ENCODE data around the gene LRRC45. TPM values are rescaled to one million over a fixed set of nuclear protein-coding genes. Genes with fewer than 3 reads are reported as not detected.

LRRC45 gene
- total and polyA plus RNA-seq, 2 donors (not counting 1 experiment from before 2014, with no cell fraction given): 2.3 to 9.9 TPM

- no peaks in the 10 kb centered on the region for H3K4me1 ChIP-seq (ENCODE audit: control insufficient read depth, extremely low read depth, insufficient read depth, low read length)
- no peaks in the 10 kb centered on the region for H3K9me3 ChIP-seq (ENCODE audit: control insufficient read depth, insufficient read depth, low read depth, low read length)
- peaks cover 1% of the 10 kb centered on the region for H3K36me3 ChIP-seq (ENCODE audit: control insufficient read depth, insufficient read depth, low read length)
- no peaks in the 10 kb centered on the region for H3K27me3 ChIP-seq (ENCODE audit: control insufficient read depth, insufficient read depth, low read length)
- H2AFZ ChIP-seq (ENCODE audit: low read length): peak within 1 kb of the TSS; percentile 85
- no peaks in the 10 kb centered on the region for H3K79me2 ChIP-seq (ENCODE audit: control insufficient read depth, insufficient read depth, low read length)
- peak within 1 kb of the TSS; percentile 70 to 88 (median 78) for H3K4me3 ChIP-seq (replicated peaks in 1 of 4; ENCODE audit: control extremely low read depth in 1 of 4, insufficient read depth in 1 of 4, low read depth in 3 of 4, low read length in 4 of 4)
- DNase-seq (ENCODE audit: low read depth in 2 of 2): peak; percentile 85 to 91
- H3K9ac ChIP-seq (ENCODE audit: insufficient read depth, low read length): peak within 1 kb of the TSS; percentile 96
- peak within 1 kb of the TSS; percentile 97 for H3K4me2 ChIP-seq (ENCODE audit: extremely low read depth, insufficient read depth, low read length)
- peak within 1 kb of the TSS; percentile 85 for H3K27ac ChIP-seq (ENCODE audit: insufficient read depth, low read length)
- no peaks in the 10 kb centered on the region for H4K20me1 ChIP-seq (ENCODE audit: control insufficient read depth, extremely low read depth, insufficient read depth, low read length)
- no peak for TF ChIP-seq CTCF (conservative IDR thresholded peaks at IDR 0.05 in 1 of 2, IDR thresholded peaks at IDR 0.05 in 1 of 2; ENCODE audit: low read depth in 1 of 2, low read length in 2 of 2)
- no peak for TF ChIP-seq EZH2 (IDR thresholded peaks at IDR 0.05; ENCODE audit: low read length, missing control alignments)
These were observed 45.8 kb upstream of the LRRC45 start, which contains the start of gene ASPSCR1 for GRCh38 chr17:81977211-81977808. Gene ASPSCR1 (plus strand): TSS chr17:81977629. CDS start chr17:81977647, 18 bp downstream.

GRCh38 chr17:81978524-81979298, 44.4 kb upstream of the LRRC45 start:
- Histone ChIP-seq H3K4me3 (replicated peaks in 1 of 4; ENCODE audit: control extremely low read depth in 1 of 4, insufficient read depth in 1 of 4, low read depth in 3 of 4, low read length in 4 of 4) (peak overlapping the region in 2 of 4 experiments; percentile 84 to 88), H3K9ac (ENCODE audit: insufficient read depth, low read length) (no peak overlapping the region), H4K20me1 (ENCODE audit: control insufficient read depth, extremely low read depth, insufficient read depth, low read length) (no peaks in the 10 kb centered on the region), H3K9me3 (ENCODE audit: control insufficient read depth, insufficient read depth, low read depth, low read length) (no peaks in the 10 kb centered on the region), H3K4me2 (ENCODE audit: extremely low read depth, insufficient read depth, low read length) (no peak overlapping the region), H3K79me2 (ENCODE audit: control insufficient read depth, insufficient read depth, low read length) (no peaks in the 10 kb centered on the region), H3K36me3 (ENCODE audit: control insufficient read depth, insufficient read depth, low read length) (peaks cover 1% of the 10 kb centered on the region), H3K27ac (ENCODE audit: insufficient read depth, low read length) (no peak overlapping the region), H3K27me3 (ENCODE audit: control insufficient read depth, insufficient read depth, low read length) (no peaks in the 10 kb centered on the region), H3K4me1 (ENCODE audit: control insufficient read depth, extremely low read depth, insufficient read depth, low read length) (no peaks in the 10 kb centered on the region), H2AFZ (ENCODE audit: low read length) (no peak overlapping the region)
- TF ChIP-seq EZH2 (IDR thresholded peaks at IDR 0.05; ENCODE audit: low read length, missing control alignments): no peak
- no peak for TF ChIP-seq CTCF (conservative IDR thresholded peaks at IDR 0.05 in 1 of 2, IDR thresholded peaks at IDR 0.05 in 1 of 2; ENCODE audit: low read depth in 1 of 2, low read length in 2 of 2)
- DNase-seq (ENCODE audit: low read depth in 2 of 2): no peak

GRCh38 chr17:81980122-81980521, 43.0 kb upstream of the LRRC45 start:
- Histone ChIP-seq H3K9me3 (ENCODE audit: control insufficient read depth, insufficient read depth, low read depth, low read length) (no peaks in the 10 kb centered on the region), H3K36me3 (ENCODE audit: control insufficient read depth, insufficient read depth, low read length) (peaks cover 7% of the 10 kb centered on the region), H4K20me1 (ENCODE audit: control insufficient read depth, extremely low read depth, insufficient read depth, low read length) (no peaks in the 10 kb centered on the region), H3K27ac (ENCODE audit: insufficient read depth, low read length) (no peak overlapping the region), H3K4me3 (replicated peaks in 1 of 4; ENCODE audit: control extremely low read depth in 1 of 4, insufficient read depth in 1 of 4, low read depth in 3 of 4, low read length in 4 of 4) (no peak overlapping the region), H3K79me2 (ENCODE audit: control insufficient read depth, insufficient read depth, low read length) (no peaks in the 10 kb centered on the region), H3K27me3 (ENCODE audit: control insufficient read depth, insufficient read depth, low read length) (no peaks in the 10 kb centered on the region), H3K4me1 (ENCODE audit: control insufficient read depth, extremely low read depth, insufficient read depth, low read length) (no peaks in the 10 kb centered on the region), H2AFZ (ENCODE audit: low read length) (no peak overlapping the region), H3K4me2 (ENCODE audit: extremely low read depth, insufficient read depth, low read length) (no peak overlapping the region), H3K9ac (ENCODE audit: insufficient read depth, low read length) (no peak overlapping the region)
- DNase-seq (ENCODE audit: low read depth in 2 of 2): no peak
- TF ChIP-seq EZH2 (IDR thresholded peaks at IDR 0.05; ENCODE audit: low read length, missing control alignments): no peak
- TF ChIP-seq CTCF (conservative IDR thresholded peaks at IDR 0.05 in 1 of 2, IDR thresholded peaks at IDR 0.05 in 1 of 2; ENCODE audit: low read depth in 1 of 2, low read length in 2 of 2): no peak
